GM23338 (cell line): ENCODE data around the gene ATP9B. TPM values are rescaled to one million over a fixed set of nuclear protein-coding genes. Genes with fewer than 3 reads are reported as not detected.

Source experiments
- ATAC-seq: fragments of 200-7000 bp; cut with Tn5 transposase; 3 replicates; pipeline ENCODE4 v1.9.1; 2020
- DNase-seq: peaks from one replicate; pipeline ENCODE4 v3.0.0-alpha.2; 2015; ENCODE audit warnings: low spot score
- H2AFZ ChIP-seq: fragments of 200-600 bp; sonication (generic); 2 replicates; pipeline ENCODE4 v1.8.0; 2016; ENCODE audit warnings: antibody characterized with exemption, mild to moderate bottlenecking, moderate library complexity
- H3F3A ChIP-seq: fragments of 200-600 bp; sonication (generic); replicated peaks from 2 replicates; pipeline ENCODE4 v1.8.0; 2017; ENCODE audit warnings: antibody characterized with exemption, mixed run types, low read depth
- H3K27ac ChIP-seq: fragments of 200-600 bp; sonication (generic); 2 replicates; pipeline ENCODE4 v1.6.1; 2016; ENCODE audit warnings: low read depth
- H3K27me3 ChIP-seq: fragments of 200-600 bp; sonication (generic); 2 replicates; pipeline ENCODE4 v1.8.0; 2016; ENCODE audit warnings: mild to moderate bottlenecking, mixed run types, moderate library complexity; ENCODE audit not compliant: insufficient read depth
- H3K36me3 ChIP-seq: fragments of 200-600 bp; sonication (generic); 2 replicates; pipeline ENCODE4 v1.8.0; 2016; ENCODE audit warnings: mild to moderate bottlenecking; ENCODE audit not compliant: insufficient read depth
- H3K4me1 ChIP-seq: fragments of 200-600 bp; sonication (generic); 2 replicates; pipeline ENCODE4 v1.8.0; 2016; ENCODE audit warnings: mild to moderate bottlenecking, moderate library complexity; ENCODE audit not compliant: insufficient read depth
- H3K4me2 ChIP-seq: fragments of 200-600 bp; sonication (generic); 2 replicates; pipeline ENCODE4 v1.7.1; 2017; ENCODE audit warnings: mixed run types
- H3K4me3 ChIP-seq: fragments of 200-600 bp; sonication (generic); 2 replicates; pipeline ENCODE4 v1.6.1; 2016; ENCODE audit warnings: mixed run types
- H3K79me2 ChIP-seq: fragments of 200-600 bp; sonication (generic); replicated peaks from 2 replicates; pipeline ENCODE4 v1.8.0; 2017; ENCODE audit warnings: mild to moderate bottlenecking; ENCODE audit not compliant: insufficient read depth
- H3K9me2 ChIP-seq: fragments of 200-600 bp; sonication (generic); 2 replicates; pipeline ENCODE4 v1.8.0; 2017; ENCODE audit not compliant: insufficient read depth
- H4K20me1 ChIP-seq: fragments of 200-600 bp; sonication (generic); replicated peaks from 2 replicates; pipeline ENCODE4 v1.8.0; 2017; ENCODE audit warnings: mild to moderate bottlenecking; ENCODE audit not compliant: insufficient read depth
- H3K27ac Mint-ChIP-seq: 2 replicates; pipeline ENCODE4 v1.8.0; 2020; ENCODE audit warnings: inconsistent platforms, mild to moderate bottlenecking, moderate library complexity, mixed read lengths
- H3K27me3 Mint-ChIP-seq: 3 replicates; pipeline ENCODE4 v1.8.0; 2022; ENCODE audit warnings: low read depth, mild to moderate bottlenecking, moderate library complexity, mixed read lengths, inconsistent platforms; ENCODE audit not compliant: insufficient read depth, poor library complexity
- H3K36me3 Mint-ChIP-seq: 3 replicates; pipeline ENCODE4 v1.8.0; 2021; ENCODE audit warnings: low read depth, mild to moderate bottlenecking, inconsistent platforms, moderate library complexity, mixed read lengths
- H3K4me1 Mint-ChIP-seq: 3 replicates; pipeline ENCODE4 v1.8.0; 2020; ENCODE audit warnings: mild to moderate bottlenecking, inconsistent platforms, mixed read lengths
- H3K4me3 Mint-ChIP-seq: 3 replicates; pipeline ENCODE4 v1.8.0; 2021; ENCODE audit warnings: moderate library complexity, mild to moderate bottlenecking, inconsistent platforms, mixed read lengths
- H3K9me3 Mint-ChIP-seq: 3 replicates; pipeline ENCODE4 v1.8.0; 2020; ENCODE audit warnings: moderate library complexity, mild to moderate bottlenecking, inconsistent platforms, mixed read lengths
- CREB1 ChIP-seq: fragments of 250-450 bp; sonication (Bioruptor Pico); IDR thresholded peaks from 2 replicates; pipeline ENCODE4 v1.5.0; 2020; ENCODE audit warnings: low read depth, mild to moderate bottlenecking, moderate library complexity
- EZH2 ChIP-seq: fragments of 200-600 bp; sonication (generic); IDR thresholded peaks from one replicate; pipeline ENCODE4 v1.8.0; 2017; ENCODE audit warnings: antibody characterized with exemption, mild to moderate bottlenecking, low read depth; ENCODE audit not compliant: unreplicated experiment
- EZH2phosphoT487 ChIP-seq: fragments of 200-600 bp; sonication (generic); IDR thresholded peaks from one replicate; pipeline ENCODE4 v1.8.1; 2018; ENCODE audit warnings: antibody characterized with exemption; ENCODE audit not compliant: unreplicated experiment
- JUNB ChIP-seq: IDR thresholded peaks from one replicate; pipeline ENCODE4 v1.6.1; 2016; ENCODE audit warnings: antibody characterized with exemption; ENCODE audit not compliant: unreplicated experiment
- NANOG ChIP-seq: IDR thresholded peaks from 2 replicates; pipeline ENCODE4 v1.6.1; 2016; ENCODE audit warnings: antibody characterized with exemption, borderline replicate concordance
- POLR2AphosphoS5 ChIP-seq: IDR thresholded peaks from 2 replicates; pipeline ENCODE4 v1.6.1; 2016; ENCODE audit warnings: antibody characterized with exemption, low read depth
- STAT1 ChIP-seq: IDR thresholded peaks from one replicate; pipeline ENCODE4 v1.6.1; 2016; ENCODE audit warnings: antibody characterized with exemption; ENCODE audit not compliant: unreplicated experiment
- ZNF114 ChIP-seq: fragments of 250-450 bp; sonication (Bioruptor Pico); IDR thresholded peaks from 2 replicates; pipeline ENCODE4 v1.5.0; 2020; ENCODE audit warnings: mild to moderate bottlenecking, moderate library complexity
- ZNF331 ChIP-seq: fragments of 250-450 bp; sonication (Bioruptor Pico); IDR thresholded peaks from 2 replicates; pipeline ENCODE4 v1.5.0; 2020; ENCODE audit warnings: low read depth, mild to moderate bottlenecking, moderate library complexity
- polyA plus RNA-seq: library from polyadenylated mRNA; unstranded; fragments of >200 nt; fragmentation: Nextera tagmentation; extraction: Ambion mirVana; gene quantifications from 2 replicates; pipeline ENCODE4 v1.2.1, GENCODE V29; 2016
- total RNA-seq: library from RNA; depleted of rRNA; stranded (reverse); fragments of >200 nt; shearing (Covaris generic); gene quantifications from 2 replicates; pipeline ENCODE4 v1.2.3, GENCODE V29; 2014
- TF ChIP-seq, protein P1 (sequence below): fragments of 250-450 bp; sonication (Bioruptor Pico); IDR thresholded peaks from 2 replicates; pipeline ENCODE4 v1.5.0; 2020; ENCODE audit warnings: mild to moderate bottlenecking, moderate library complexity
- TF ChIP-seq, protein P2 (sequence below): IDR thresholded peaks from 2 replicates; pipeline ENCODE4 v1.6.1; 2016; ENCODE audit warnings: antibody characterized with exemption
- TF ChIP-seq, protein P3 (sequence below): IDR thresholded peaks from one replicate; pipeline ENCODE4 v1.6.1; 2018; ENCODE audit warnings: antibody characterized with exemption; ENCODE audit not compliant: unreplicated experiment
- TF ChIP-seq, protein P4 (sequence below), 2 experiments: fragments of 200-600 bp in 1 of 2; sonication (generic) in 1 of 2; conservative IDR thresholded peaks; 2 replicates each; pipeline versions ENCODE4 v1.5.1 to v1.6.1; 2016 to 2017; ENCODE audit warnings: antibody characterized with exemption in 2 of 2, low read depth in 2 of 2, mild to moderate bottlenecking in 2 of 2, moderate library complexity in 1 of 2

The ATP9B gene
- total and polyA plus RNA-seq, 2 experiments from 2014 or later: 14.2 to 25.6 TPM

DNA sequence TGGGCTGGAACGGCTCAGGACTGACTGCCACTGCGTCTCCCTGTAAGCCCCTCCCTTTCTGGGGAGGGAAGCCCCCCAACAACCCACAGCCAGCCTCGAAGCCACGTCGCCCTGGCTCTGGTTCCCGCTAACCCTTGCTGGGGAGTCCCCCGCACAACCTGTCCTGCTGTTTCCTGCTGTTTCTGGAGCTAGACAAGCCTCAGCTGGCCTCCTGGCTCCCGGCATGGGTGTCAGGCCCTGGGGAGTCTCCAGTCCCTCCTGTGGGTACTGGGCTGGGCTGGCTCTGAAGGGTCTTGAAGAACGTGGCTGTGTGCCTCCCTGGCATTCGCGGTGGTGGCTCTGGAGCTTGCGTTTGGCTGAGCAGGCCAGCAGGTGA, 347.5 kb downstream of the ATP9B start:
- DNase-seq: no peak
- H3K27ac Mint-ChIP-seq: no peak overlapping the region

More for the DNA sequence above, 347.5 kb downstream of the ATP9B start:
- Histone ChIP-seq H3K4me3 (no peak overlapping the region), H3K4me1 (no peaks in the 10 kb centered on the region; the same call in 1 of the 2 replicates), H2AFZ (no peak overlapping the region), H3F3A (no peaks in the 10 kb centered on the region), H3K27me3 (no peaks in the 10 kb centered on the region), H3K36me3 (no peaks in the 10 kb centered on the region), H3K4me2 (no peak overlapping the region), H3K9me2 (no peaks in the 10 kb centered on the region), H3K27ac (no peak overlapping the region), H4K20me1 (no peaks in the 10 kb centered on the region), H3K79me2 (no peaks in the 10 kb centered on the region)
- TF ChIP-seq STAT1: no peak
- no peak for TF ChIP-seq POLR2AphosphoS5
- TF ChIP-seq ZNF114 (CRISPR knock-in tag): no peak
- no peak for TF ChIP-seq EZH2
- TF ChIP-seq, protein P1, sequence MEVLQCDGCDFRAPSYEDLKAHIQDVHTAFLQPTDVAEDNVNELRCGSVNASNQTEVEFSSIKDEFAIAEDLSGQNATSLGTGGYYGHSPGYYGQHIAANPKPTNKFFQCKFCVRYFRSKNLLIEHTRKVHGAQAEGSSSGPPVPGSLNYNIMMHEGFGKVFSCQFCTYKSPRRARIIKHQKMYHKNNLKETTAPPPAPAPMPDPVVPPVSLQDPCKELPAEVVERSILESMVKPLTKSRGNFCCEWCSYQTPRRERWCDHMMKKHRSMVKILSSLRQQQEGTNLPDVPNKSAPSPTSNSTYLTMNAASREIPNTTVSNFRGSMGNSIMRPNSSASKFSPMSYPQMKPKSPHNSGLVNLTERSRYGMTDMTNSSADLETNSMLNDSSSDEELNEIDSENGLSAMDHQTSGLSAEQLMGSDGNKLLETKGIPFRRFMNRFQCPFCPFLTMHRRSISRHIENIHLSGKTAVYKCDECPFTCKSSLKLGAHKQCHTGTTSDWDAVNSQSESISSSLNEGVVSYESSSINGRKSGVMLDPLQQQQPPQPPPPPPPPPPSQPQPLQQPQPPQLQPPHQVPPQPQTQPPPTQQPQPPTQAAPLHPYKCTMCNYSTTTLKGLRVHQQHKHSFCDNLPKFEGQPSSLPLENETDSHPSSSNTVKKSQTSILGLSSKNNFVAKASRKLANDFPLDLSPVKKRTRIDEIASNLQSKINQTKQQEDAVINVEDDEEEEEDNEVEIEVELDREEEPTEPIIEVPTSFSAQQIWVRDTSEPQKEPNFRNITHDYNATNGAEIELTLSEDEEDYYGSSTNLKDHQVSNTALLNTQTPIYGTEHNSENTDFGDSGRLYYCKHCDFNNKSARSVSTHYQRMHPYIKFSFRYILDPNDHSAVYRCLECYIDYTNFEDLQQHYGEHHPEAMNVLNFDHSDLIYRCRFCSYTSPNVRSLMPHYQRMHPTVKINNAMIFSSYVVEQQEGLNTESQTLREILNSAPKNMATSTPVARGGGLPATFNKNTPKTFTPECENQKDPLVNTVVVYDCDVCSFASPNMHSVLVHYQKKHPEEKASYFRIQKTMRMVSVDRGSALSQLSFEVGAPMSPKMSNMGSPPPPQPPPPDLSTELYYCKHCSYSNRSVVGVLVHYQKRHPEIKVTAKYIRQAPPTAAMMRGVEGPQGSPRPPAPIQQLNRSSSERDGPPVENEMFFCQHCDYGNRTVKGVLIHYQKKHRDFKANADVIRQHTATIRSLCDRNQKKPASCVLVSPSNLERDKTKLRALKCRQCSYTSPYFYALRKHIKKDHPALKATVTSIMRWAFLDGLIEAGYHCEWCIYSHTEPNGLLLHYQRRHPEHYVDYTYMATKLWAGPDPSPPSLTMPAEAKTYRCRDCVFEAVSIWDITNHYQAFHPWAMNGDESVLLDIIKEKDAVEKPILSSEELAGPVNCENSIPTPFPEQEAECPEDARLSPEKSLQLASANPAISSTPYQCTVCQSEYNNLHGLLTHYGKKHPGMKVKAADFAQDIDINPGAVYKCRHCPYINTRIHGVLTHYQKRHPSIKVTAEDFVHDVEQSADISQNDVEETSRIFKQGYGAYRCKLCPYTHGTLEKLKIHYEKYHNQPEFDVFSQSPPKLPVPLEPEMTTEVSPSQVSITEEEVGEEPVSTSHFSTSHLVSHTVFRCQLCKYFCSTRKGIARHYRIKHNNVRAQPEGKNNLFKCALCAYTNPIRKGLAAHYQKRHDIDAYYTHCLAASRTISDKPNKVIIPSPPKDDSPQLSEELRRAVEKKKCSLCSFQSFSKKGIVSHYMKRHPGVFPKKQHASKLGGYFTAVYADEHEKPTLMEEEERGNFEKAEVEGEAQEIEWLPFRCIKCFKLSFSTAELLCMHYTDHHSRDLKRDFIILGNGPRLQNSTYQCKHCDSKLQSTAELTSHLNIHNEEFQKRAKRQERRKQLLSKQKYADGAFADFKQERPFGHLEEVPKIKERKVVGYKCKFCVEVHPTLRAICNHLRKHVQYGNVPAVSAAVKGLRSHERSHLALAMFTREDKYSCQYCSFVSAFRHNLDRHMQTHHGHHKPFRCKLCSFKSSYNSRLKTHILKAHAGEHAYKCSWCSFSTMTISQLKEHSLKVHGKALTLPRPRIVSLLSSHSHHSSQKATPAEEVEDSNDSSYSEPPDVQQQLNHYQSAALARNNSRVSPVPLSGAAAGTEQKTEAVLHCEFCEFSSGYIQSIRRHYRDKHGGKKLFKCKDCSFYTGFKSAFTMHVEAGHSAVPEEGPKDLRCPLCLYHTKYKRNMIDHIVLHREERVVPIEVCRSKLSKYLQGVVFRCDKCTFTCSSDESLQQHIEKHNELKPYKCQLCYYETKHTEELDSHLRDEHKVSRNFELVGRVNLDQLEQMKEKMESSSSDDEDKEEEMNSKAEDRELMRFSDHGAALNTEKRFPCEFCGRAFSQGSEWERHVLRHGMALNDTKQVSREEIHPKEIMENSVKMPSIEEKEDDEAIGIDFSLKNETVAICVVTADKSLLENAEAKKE: no peak
- TF ChIP-seq, protein P2, sequence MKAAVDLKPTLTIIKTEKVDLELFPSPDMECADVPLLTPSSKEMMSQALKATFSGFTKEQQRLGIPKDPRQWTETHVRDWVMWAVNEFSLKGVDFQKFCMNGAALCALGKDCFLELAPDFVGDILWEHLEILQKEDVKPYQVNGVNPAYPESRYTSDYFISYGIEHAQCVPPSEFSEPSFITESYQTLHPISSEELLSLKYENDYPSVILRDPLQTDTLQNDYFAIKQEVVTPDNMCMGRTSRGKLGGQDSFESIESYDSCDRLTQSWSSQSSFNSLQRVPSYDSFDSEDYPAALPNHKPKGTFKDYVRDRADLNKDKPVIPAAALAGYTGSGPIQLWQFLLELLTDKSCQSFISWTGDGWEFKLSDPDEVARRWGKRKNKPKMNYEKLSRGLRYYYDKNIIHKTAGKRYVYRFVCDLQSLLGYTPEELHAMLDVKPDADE: no peak
- TF ChIP-seq ZNF331: no peak
- no peak for TF ChIP-seq CREB1
- TF ChIP-seq, protein P3, sequence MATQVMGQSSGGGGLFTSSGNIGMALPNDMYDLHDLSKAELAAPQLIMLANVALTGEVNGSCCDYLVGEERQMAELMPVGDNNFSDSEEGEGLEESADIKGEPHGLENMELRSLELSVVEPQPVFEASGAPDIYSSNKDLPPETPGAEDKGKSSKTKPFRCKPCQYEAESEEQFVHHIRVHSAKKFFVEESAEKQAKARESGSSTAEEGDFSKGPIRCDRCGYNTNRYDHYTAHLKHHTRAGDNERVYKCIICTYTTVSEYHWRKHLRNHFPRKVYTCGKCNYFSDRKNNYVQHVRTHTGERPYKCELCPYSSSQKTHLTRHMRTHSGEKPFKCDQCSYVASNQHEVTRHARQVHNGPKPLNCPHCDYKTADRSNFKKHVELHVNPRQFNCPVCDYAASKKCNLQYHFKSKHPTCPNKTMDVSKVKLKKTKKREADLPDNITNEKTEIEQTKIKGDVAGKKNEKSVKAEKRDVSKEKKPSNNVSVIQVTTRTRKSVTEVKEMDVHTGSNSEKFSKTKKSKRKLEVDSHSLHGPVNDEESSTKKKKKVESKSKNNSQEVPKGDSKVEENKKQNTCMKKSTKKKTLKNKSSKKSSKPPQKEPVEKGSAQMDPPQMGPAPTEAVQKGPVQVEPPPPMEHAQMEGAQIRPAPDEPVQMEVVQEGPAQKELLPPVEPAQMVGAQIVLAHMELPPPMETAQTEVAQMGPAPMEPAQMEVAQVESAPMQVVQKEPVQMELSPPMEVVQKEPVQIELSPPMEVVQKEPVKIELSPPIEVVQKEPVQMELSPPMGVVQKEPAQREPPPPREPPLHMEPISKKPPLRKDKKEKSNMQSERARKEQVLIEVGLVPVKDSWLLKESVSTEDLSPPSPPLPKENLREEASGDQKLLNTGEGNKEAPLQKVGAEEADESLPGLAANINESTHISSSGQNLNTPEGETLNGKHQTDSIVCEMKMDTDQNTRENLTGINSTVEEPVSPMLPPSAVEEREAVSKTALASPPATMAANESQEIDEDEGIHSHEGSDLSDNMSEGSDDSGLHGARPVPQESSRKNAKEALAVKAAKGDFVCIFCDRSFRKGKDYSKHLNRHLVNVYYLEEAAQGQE: no peak
- no peak for TF ChIP-seq NANOG
- TF ChIP-seq JUNB: no peak
- no peak for TF ChIP-seq EZH2phosphoT487
- TF ChIP-seq, protein P4, sequence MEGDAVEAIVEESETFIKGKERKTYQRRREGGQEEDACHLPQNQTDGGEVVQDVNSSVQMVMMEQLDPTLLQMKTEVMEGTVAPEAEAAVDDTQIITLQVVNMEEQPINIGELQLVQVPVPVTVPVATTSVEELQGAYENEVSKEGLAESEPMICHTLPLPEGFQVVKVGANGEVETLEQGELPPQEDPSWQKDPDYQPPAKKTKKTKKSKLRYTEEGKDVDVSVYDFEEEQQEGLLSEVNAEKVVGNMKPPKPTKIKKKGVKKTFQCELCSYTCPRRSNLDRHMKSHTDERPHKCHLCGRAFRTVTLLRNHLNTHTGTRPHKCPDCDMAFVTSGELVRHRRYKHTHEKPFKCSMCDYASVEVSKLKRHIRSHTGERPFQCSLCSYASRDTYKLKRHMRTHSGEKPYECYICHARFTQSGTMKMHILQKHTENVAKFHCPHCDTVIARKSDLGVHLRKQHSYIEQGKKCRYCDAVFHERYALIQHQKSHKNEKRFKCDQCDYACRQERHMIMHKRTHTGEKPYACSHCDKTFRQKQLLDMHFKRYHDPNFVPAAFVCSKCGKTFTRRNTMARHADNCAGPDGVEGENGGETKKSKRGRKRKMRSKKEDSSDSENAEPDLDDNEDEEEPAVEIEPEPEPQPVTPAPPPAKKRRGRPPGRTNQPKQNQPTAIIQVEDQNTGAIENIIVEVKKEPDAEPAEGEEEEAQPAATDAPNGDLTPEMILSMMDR (conservative IDR thresholded peaks at IDR 0.05; ENCODE audit: low read depth in 2 of 2): no peak
- Mint-ChIP-seq H3K36me3 (peaks cover 13% of the 10 kb centered on the region; the same call in 2 of the 3 replicates), H3K4me1 (peaks cover 9% of the 10 kb centered on the region), H3K27me3 (peaks cover 21% of the 10 kb centered on the region), H3K9me3 (no peaks in the 10 kb centered on the region; the same call in 2 of the 3 replicates), H3K4me3 (no peak overlapping the region)
- no peak for ATAC-seq
